Osteoblast (primary cell): ENCODE measurements around the gene GPRC5D. TPM values are rescaled to one million over a fixed set of nuclear protein-coding genes. Genes with fewer than 3 reads are reported as not detected.

ENCODE experiments used
- DNase-seq: peaks from one replicate; pipeline ENCODE4 v3.0.0; 2011; ENCODE audit warnings: low spot score, mixed read lengths; ENCODE audit not compliant: insufficient read length; ENCODE audit errors: missing footprints
- H2AFZ ChIP-seq: 2 replicates; pipeline ENCODE4 v1.6.0; 2011; ENCODE audit warnings: mild to moderate bottlenecking, low read length
- H3K27ac ChIP-seq: 2 replicates; pipeline ENCODE4 v1.5.1; 2011; ENCODE audit warnings: mild to moderate bottlenecking, low read depth, low read length, moderate library complexity
- H3K27me3 ChIP-seq: 2 replicates; pipeline ENCODE4 v1.6.0; 2012; ENCODE audit warnings: mild to moderate bottlenecking, control low read depth, inconsistent platforms, low read length, moderate library complexity; ENCODE audit not compliant: insufficient read depth
- H3K36me3 ChIP-seq: 2 replicates; pipeline ENCODE4 v1.5.1; 2011; ENCODE audit warnings: mild to moderate bottlenecking, low read length, control low read depth, moderate library complexity; ENCODE audit not compliant: insufficient read depth
- H3K4me1 ChIP-seq: 2 replicates; pipeline ENCODE4 v1.5.1; 2011; ENCODE audit warnings: mild to moderate bottlenecking, low read length, control low read depth, moderate library complexity; ENCODE audit not compliant: insufficient read depth
- H3K4me2 ChIP-seq: 2 replicates; pipeline ENCODE4 v1.6.0; 2011; ENCODE audit warnings: mild to moderate bottlenecking, low read length; ENCODE audit not compliant: insufficient read depth
- H3K4me3 ChIP-seq: fragments of 200-600 bp; sonication (generic); 3 replicates; pipeline ENCODE4 v1.5.1; 2012; ENCODE audit warnings: mild to moderate bottlenecking, low read length, inconsistent platforms; ENCODE audit not compliant: insufficient read depth
- H3K79me2 ChIP-seq: 2 replicates; pipeline ENCODE4 v1.6.0; 2012; ENCODE audit warnings: mild to moderate bottlenecking, low read length, control low read depth, inconsistent platforms; ENCODE audit not compliant: insufficient read depth
- H3K9me3 ChIP-seq: 2 replicates; pipeline ENCODE4 v1.5.1; 2011; ENCODE audit warnings: low read depth, low read length, control low read depth
- H4K20me1 ChIP-seq: 2 replicates; pipeline ENCODE4 v1.6.0; 2012; ENCODE audit warnings: mild to moderate bottlenecking, low read length, control low read depth; ENCODE audit not compliant: insufficient read depth
- total RNA-seq: library from RNA; depleted of rRNA; stranded (reverse); fragments of >200 nt; gene quantifications from 2 replicates; pipeline ENCODE4 v1.2.3, GENCODE V29; 2012
- TF ChIP-seq, protein P1 (sequence below): IDR thresholded peaks from 2 replicates; pipeline ENCODE4 v1.5.1; 2011; ENCODE audit warnings: mild to moderate bottlenecking, low read depth, low read length, moderate library complexity; ENCODE audit errors: extremely low read depth

Gene GPRC5D
- total RNA-seq, 1 donor, result not detected

DNA sequence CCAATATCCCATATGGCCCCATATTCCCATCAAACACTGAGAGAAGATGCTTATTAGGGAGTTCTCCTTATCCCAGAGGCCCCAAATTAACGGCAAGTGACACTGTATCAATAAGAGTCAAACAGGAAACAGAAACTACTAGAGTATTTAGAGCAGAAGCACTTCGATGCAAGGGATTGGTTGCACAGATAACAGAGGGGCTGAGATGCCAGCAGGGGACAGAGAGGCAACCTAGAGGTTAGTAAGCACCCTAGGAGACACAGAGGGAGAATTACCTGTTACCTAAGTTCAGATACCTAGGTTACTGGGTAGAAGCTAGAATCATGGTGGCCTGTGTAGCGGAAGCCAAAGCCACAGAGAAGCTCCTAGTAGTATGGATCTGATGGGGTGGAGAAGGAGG, 45.2 kb upstream of the GPRC5D start:
- H3K4me1 ChIP-seq, result peaks cover 38% of the 10 kb centered on the region
- no peaks in the 10 kb centered on the region for H3K27me3 ChIP-seq
- no peaks in the 10 kb centered on the region for H3K9me3 ChIP-seq
- H2AFZ ChIP-seq, result no peak overlapping the region
- H4K20me1 ChIP-seq, result peaks cover 21% of the 10 kb centered on the region
- H3K36me3 ChIP-seq, result no peaks in the 10 kb centered on the region
- H3K27ac ChIP-seq, result no peak overlapping the region
- peak overlapping the region; percentile 29 for H3K4me2 ChIP-seq
- peaks cover 76% of the 10 kb centered on the region for H3K79me2 ChIP-seq
- TF ChIP-seq, protein P1, sequence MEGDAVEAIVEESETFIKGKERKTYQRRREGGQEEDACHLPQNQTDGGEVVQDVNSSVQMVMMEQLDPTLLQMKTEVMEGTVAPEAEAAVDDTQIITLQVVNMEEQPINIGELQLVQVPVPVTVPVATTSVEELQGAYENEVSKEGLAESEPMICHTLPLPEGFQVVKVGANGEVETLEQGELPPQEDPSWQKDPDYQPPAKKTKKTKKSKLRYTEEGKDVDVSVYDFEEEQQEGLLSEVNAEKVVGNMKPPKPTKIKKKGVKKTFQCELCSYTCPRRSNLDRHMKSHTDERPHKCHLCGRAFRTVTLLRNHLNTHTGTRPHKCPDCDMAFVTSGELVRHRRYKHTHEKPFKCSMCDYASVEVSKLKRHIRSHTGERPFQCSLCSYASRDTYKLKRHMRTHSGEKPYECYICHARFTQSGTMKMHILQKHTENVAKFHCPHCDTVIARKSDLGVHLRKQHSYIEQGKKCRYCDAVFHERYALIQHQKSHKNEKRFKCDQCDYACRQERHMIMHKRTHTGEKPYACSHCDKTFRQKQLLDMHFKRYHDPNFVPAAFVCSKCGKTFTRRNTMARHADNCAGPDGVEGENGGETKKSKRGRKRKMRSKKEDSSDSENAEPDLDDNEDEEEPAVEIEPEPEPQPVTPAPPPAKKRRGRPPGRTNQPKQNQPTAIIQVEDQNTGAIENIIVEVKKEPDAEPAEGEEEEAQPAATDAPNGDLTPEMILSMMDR, result no peak
- no peak overlapping the region for H3K4me3 ChIP-seq
- DNase-seq, result no peak

DNA sequence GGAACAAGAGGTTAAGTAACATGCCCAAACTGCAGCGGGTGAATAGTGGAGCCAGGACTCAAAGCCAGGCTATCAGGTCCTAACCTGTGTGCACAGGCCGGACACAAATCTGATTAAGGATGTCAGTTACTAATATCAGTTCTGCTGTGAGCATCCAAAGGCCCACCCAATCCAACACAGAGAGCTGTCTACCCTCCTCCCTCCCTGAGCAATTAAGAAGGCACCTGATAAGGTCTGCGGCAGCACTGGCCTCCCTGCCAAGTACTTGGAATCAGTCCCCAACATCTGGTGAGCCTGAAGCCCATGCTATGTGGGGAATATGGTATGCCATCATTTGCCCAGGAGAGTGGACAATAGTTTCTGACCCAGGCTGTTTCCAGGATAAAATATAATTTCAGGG, 44.2 kb upstream of the GPRC5D start:
- H4K20me1 ChIP-seq, result peaks cover 21% of the 10 kb centered on the region
- no peak for DNase-seq
- peaks cover 38% of the 10 kb centered on the region for H3K4me1 ChIP-seq
- no peaks in the 10 kb centered on the region for H3K36me3 ChIP-seq
- H3K9me3 ChIP-seq, result no peaks in the 10 kb centered on the region
- H3K79me2 ChIP-seq, result peaks cover 78% of the 10 kb centered on the region
- no peak overlapping the region for H2AFZ ChIP-seq
- no peaks in the 10 kb centered on the region for H3K27me3 ChIP-seq
- no peak overlapping the region for H3K4me2 ChIP-seq
- no peak overlapping the region for H3K27ac ChIP-seq
- no peak overlapping the region for H3K4me3 ChIP-seq
- TF ChIP-seq, protein P1, result no peak

DNA sequence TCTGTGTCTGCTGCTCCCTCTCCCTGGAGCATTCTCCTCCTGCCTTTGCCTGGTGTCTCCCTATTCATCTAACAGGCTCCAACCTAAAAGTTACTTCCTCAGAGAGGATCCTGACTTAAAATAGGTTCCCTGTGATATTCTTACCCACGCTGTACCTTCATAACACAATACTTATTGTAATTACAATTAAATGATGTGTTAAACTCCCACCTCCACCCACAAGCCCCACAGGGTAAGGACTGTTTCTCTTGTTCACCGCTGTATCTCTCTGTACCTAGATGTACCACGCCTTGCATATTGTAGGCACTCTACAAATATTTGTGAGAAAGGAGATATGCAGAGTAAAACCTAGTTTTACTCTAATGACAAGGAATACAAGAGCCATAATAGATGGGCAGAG, 43.1 kb upstream of the GPRC5D start:
- no peaks in the 10 kb centered on the region for H3K36me3 ChIP-seq
- H3K79me2 ChIP-seq, result peaks cover 84% of the 10 kb centered on the region
- H3K9me3 ChIP-seq, result no peaks in the 10 kb centered on the region
- H3K4me1 ChIP-seq, result peaks cover 39% of the 10 kb centered on the region
- no peak overlapping the region for H3K4me3 ChIP-seq
- no peak for DNase-seq
- no peak overlapping the region for H3K4me2 ChIP-seq
- H3K27ac ChIP-seq, result no peak overlapping the region
- TF ChIP-seq, protein P1, result no peak
- no peaks in the 10 kb centered on the region for H3K27me3 ChIP-seq
- H4K20me1 ChIP-seq, result peaks cover 21% of the 10 kb centered on the region
- no peak overlapping the region for H2AFZ ChIP-seq

DNA sequence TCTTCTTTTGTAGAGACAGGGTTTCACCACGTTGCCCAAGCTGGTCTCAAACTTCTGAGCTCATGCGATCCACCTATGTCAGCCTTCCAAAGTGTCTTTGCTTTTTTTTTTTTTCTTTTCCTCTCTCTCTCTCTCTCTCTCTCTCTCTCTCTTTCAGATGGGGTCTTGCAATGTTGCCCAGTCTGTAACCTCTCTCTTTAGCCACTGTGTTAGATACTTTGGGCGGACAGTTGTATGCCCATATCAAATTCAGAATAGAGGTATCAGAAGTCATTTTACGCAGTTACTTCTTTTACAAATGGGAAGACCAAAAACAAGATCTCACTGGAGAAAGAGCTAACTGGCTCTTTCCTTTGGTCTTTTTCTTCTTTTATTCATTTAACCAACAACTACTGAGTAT, 41.4 kb upstream of the GPRC5D start:
- H3K4me3 ChIP-seq, result peak overlapping the region; percentile 67
- peaks cover 9% of the 10 kb centered on the region for H3K36me3 ChIP-seq
- peak overlapping the region; percentile 96 for H3K27ac ChIP-seq
- peak overlapping the region; percentile 88 for H3K4me2 ChIP-seq
- no peaks in the 10 kb centered on the region for H3K9me3 ChIP-seq
- H3K4me1 ChIP-seq, result peaks cover 30% of the 10 kb centered on the region
- TF ChIP-seq, protein P1, result no peak
- H2AFZ ChIP-seq, result no peak overlapping the region
- H3K79me2 ChIP-seq, result peaks cover 67% of the 10 kb centered on the region
- H3K27me3 ChIP-seq, result no peaks in the 10 kb centered on the region
- no peak for DNase-seq
- H4K20me1 ChIP-seq, result peaks cover 14% of the 10 kb centered on the region
